ENCODE measurements around the gene JMJD1C. TPM values are rescaled to one million over a fixed set of nuclear protein-coding genes. Genes with fewer than 3 reads are reported as not detected.
"Not testable (repeated sequence)": the region's sequence is repeated elsewhere in the genome, so short reads cannot be mapped to it uniquely, and the experiment has no call there.

The JMJD1C gene
- total and polyA plus RNA-seq, 9 donors, result 45.4 to 140 (median 78.2) TPM

DNA sequence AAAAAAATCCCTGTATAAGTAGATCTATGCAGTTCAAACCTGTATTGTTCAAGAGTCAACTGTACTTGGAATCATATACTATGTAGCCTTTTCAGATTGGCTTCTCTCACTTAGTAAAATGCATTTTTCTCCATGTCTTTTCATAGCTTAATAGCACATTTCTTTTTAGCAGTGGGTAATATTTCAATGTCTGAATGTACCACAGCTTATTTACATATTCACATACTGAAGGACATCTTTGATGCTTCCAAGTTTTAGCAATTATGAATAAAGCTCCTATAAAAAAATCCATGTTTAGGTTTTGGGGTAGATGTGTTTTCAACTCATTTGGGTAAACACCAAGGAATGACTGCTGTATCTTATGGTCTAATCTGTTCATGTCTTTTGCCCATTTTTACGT lies 177.6 kb downstream of the JMJD1C start:
- 92 to 98% (median 97%) methylated on average over 1 of the region's 1 CpG for WGBS, 3 donors
- no peaks in the 10 kb centered on the region for H3K36me3 ChIP-seq
- H3K27me3 ChIP-seq, result no peaks in the 10 kb centered on the region

DNA sequence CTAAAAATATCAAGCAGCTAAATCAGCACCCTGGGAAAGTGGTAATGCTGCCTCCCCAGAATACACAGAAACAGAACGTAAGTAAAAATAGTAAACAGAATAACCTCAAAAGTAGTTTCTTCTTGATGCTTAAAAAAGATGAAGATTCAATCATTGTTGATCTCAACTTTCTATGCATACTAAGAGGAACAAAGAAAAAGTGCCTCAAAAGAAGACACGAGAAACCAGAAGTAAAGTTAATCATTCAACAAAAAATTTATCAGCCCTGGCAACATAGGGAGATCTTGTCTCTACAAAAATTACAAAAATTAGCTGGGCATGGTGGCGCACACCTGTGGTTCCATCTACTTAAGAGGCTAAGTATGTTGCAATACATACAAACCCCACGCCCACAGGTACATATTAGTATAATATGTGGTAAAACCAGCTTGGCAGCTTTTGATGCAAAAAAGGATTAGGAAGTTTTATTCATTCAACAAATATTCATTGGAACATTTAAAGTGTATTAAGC lies 179.0 kb downstream of the JMJD1C start:
- WGBS, 3 donors, result 90 to 94% (median 90%) methylated on average over 4 of the region's 4 CpGs
- Histone ChIP-seq H3K4me1 (ENCODE audit: insufficient read depth) (peaks cover 2% of the 10 kb centered on the region), H3K27ac (no peak overlapping the region), H3K9me3 (no peaks in the 10 kb centered on the region), H3K36me3 (no peaks in the 10 kb centered on the region), H3K27me3 (no peaks in the 10 kb centered on the region), H3K4me3 (no peak overlapping the region)
- TF ChIP-seq POLR2A (IDR thresholded peaks at IDR 0.05) (no peak), EP300 (IDR thresholded peaks at IDR 0.05) (no peak)
- TF ChIP-seq, protein P1, sequence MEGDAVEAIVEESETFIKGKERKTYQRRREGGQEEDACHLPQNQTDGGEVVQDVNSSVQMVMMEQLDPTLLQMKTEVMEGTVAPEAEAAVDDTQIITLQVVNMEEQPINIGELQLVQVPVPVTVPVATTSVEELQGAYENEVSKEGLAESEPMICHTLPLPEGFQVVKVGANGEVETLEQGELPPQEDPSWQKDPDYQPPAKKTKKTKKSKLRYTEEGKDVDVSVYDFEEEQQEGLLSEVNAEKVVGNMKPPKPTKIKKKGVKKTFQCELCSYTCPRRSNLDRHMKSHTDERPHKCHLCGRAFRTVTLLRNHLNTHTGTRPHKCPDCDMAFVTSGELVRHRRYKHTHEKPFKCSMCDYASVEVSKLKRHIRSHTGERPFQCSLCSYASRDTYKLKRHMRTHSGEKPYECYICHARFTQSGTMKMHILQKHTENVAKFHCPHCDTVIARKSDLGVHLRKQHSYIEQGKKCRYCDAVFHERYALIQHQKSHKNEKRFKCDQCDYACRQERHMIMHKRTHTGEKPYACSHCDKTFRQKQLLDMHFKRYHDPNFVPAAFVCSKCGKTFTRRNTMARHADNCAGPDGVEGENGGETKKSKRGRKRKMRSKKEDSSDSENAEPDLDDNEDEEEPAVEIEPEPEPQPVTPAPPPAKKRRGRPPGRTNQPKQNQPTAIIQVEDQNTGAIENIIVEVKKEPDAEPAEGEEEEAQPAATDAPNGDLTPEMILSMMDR (IDR thresholded peaks at IDR 0.05), result no peak
- DNase-seq, result no peak
- intact Hi-C loops (cut with DNase I), result no loop called here

More for the DNA sequence above, 177.6 kb downstream of the JMJD1C start:
- Histone ChIP-seq H3K4me3 (no peak overlapping the region), H3K27ac (no peak overlapping the region), H3K9me3 (no peaks in the 10 kb centered on the region), H3K4me1 (ENCODE audit: insufficient read depth) (peaks cover 2% of the 10 kb centered on the region)
- TF ChIP-seq POLR2A (IDR thresholded peaks at IDR 0.05) (no peak), EP300 (IDR thresholded peaks at IDR 0.05) (no peak)
- TF ChIP-seq, protein P1 (IDR thresholded peaks at IDR 0.05), result no peak
- intact Hi-C loops (cut with DNase I), result no loop called here
- no peak for DNase-seq

DNA sequence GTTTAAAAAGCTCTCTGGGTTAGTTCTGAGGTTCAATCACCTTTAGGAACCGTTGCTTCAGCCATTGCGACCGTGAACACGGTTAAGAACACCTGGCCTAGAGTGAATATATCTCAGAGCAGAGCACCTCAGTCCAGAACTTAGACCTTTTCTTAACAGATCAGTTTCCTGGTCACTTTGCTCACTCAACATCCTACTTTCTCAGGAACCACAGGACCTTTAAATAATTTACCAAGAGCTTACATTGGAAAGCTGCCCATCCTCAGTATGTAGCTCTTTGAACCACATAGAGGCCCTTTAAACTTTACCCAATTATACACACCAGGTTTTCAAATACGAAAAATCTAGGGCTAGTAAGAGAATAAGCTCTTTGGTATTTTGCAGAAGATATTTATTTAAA lies 179.4 kb downstream of the JMJD1C start:
- H3K4me3 ChIP-seq, result no peak overlapping the region
- no peaks in the 10 kb centered on the region for H3K27me3 ChIP-seq
- no peaks in the 10 kb centered on the region for H3K36me3 ChIP-seq
- 87 to 91% (median 89%) methylated on average over 5 of the region's 5 CpGs for WGBS, 3 donors
- H3K27ac ChIP-seq, result no peak overlapping the region
- peaks cover 2% of the 10 kb centered on the region for H3K4me1 ChIP-seq (ENCODE audit: insufficient read depth)
- TF ChIP-seq, protein P1 (IDR thresholded peaks at IDR 0.05), result no peak
- TF ChIP-seq POLR2A (IDR thresholded peaks at IDR 0.05) (no peak), EP300 (IDR thresholded peaks at IDR 0.05) (no peak)
- intact Hi-C loops (cut with DNase I), result no loop called here
- no peaks in the 10 kb centered on the region for H3K9me3 ChIP-seq
- no peak for DNase-seq

DNA sequence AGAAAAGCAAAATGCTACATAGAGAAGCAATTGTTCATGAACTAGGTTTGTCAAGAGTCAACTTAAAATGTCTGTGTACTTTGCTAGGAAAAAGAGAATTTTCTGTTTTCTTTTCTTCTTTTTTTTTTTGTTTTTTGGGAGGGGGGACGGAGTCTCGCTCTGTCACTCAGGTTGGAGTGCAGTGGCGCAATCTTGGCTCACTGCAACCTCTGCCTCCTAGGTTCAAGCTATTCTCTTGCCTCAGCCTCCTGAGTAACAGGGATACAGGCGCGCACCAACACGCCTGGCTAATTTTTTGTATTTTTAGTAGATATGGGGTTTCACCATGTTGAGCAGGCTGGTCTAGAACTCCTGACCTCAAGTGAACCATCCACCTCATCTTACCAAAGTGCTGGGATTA lies 181.9 kb downstream of the JMJD1C start:
- DNase-seq; H3K4me1 ChIP-seq (ENCODE audit: insufficient read depth); H3K9me3 ChIP-seq; H3K36me3 ChIP-seq; intact Hi-C loops (cut with DNase I); H3K27ac ChIP-seq; H3K27me3 ChIP-seq; H3K4me3 ChIP-seq: not testable (repeated sequence)
- 95 to 96% (median 95%) methylated on average over 6 of the region's 6 CpGs for WGBS, 3 donors

DNA sequence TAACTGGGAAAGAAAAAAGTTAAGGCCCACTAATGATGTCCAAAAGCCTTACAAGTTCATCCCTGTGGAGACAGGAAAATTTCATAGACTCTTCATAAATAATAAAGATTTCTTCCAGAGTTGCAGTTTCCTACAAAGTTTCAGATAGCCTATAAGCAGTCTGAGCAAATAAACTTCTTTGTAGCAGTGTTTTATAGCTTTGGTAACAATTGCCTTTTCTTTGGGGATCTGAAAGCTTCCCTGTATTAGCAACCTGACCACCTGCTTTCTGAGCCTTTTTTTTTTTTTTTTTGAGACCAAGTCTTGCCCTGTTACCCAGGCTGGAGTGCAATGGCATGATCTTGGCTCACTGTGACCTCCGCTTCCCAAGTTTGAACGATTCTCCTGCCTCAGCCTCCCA lies 182.7 kb downstream of the JMJD1C start:
- no peak overlapping the region for H3K4me3 ChIP-seq
- TF ChIP-seq EP300 (IDR thresholded peaks at IDR 0.05) (no peak), POLR2A (IDR thresholded peaks at IDR 0.05) (no peak)
- TF ChIP-seq, protein P1 (IDR thresholded peaks at IDR 0.05), result no peak
- H3K9me3 ChIP-seq, result no peaks in the 10 kb centered on the region
- peaks cover 2% of the 10 kb centered on the region for H3K4me1 ChIP-seq (ENCODE audit: insufficient read depth)
- no peak overlapping the region for H3K27ac ChIP-seq
- intact Hi-C loops (cut with DNase I), result no loop called here
- WGBS, 3 donors, result 77 to 85% (median 83%) methylated on average over 2 of the region's 2 CpGs
- DNase-seq, result no peak
- H3K36me3 ChIP-seq, result no peaks in the 10 kb centered on the region
- no peaks in the 10 kb centered on the region for H3K27me3 ChIP-seq

Data from ovary (tissue), 9 donors.